HTR-8/SVneo (cell line): ENCODE data around the gene PFN2.

Experiments used
- DNase-seq: peaks from one replicate; pipeline ENCODE4 v3.0.0; 2011; ENCODE audit warnings: low spot score, mixed read lengths; ENCODE audit not compliant: insufficient read length
- FAIRE-seq: peaks from 2 replicates; lab custom pipeline; 2011; peaks lifted over from hg19 to GRCh38; lab: Jason Lieb, UNC

PFN2 gene

DNA sequence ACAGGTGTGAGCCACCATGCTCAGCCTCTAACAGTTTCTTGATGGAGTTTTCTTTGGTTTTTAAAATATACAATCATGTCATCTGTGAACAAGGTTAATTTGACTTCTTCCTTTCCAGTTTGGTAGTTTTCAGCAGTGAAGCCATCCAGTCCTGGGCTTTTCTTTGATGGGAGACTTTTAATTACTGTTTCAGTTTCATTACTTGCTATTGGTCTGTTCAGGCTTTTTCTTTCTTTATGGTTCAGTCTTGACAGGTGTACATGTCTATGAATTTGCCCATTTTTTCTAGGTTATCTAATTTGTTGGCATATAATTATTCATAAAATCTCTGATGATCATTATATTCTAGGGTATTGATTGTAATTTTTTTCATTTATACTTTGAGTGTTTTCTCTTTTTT is 36.8 kb downstream of the PFN2 start:
- FAIRE-seq (no peak), DNase-seq (no peak)

DNA sequence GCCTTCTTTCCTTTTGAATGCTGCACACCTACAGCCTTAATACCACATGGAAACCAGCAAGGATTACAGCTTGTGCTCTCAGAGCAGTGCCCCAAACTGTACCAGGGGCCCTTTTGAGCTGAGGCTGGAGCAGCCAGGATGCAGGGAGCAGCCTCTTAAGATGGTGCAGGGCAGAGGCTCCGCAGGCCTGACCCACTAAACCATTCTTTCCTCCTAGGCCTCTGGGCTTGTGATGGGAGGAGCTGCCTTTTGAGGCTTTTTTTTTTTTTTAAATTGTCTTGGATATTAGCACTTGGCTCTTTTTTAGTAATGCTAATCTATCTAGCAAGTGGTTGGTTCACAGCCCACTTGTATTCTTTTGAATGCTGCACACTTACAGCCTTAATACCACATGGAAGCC is 37.7 kb downstream of the PFN2 start:
- FAIRE-seq = no peak
- DNase-seq = no peak

DNA sequence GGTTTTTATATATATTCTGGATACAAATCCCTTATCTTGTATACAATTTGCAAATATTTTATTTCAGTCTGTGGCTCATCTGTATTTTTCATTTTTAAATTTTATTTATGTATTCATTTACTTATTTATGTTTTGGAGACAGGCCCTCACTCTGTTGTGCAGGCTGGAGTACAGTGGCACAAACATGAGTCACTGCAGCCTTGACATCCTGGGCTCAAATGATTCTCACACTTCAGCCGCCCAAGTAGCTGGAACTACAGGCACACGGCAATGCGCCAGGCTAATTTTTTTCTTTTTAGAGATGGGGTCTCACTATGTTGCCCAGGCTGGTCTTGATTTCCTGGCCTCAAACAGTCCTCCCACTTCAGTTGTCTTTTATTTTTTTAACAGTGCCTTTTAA is 50.6 kb downstream of the PFN2 start:
- FAIRE-seq (no peak), DNase-seq (no peak)

DNA sequence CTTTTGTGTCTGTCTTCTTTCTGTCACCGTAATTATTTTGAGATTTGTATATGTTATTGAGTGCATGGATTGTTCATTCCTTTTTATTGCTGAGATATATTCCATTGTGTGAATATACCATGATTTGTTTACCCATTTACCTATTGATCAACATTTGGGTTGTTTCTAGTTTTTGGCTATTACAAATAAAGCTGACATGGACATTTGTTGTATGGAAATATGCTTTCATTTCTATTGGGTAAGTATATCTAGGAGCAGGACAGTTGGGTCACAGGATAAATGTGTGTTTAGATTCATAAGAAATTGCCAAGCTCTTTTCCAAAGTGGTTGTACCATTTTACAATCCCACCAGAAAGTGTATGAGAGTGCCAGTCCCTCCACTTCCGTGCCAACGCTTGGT is 51.2 kb downstream of the PFN2 start:
- DNase-seq (no peak), FAIRE-seq (no peak)

DNA sequence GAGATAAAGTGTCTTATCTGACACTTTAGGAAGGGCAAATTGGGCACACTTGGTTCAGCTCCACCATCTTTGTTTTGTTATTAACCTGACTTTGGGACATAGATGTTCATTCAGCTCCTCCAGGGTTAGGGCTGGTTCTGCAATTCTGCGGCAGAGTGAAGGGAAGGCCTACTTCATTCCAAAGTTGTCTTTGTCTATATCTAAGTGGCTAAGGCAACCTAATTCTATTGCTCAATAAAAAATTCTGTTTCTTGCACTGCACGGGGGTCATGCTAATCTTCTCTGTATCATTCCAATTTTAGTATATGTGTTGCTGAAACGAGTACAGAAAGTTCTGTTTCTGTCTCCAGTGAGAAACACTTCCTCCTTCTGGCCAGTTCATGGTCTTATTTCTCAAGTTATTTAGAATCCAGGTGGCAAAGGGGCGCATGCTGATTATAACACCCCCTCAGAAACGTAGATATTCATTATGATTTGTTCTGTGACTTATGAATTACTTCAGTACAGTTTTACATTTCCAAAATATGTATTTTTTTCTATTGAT is 53.5 kb downstream of the PFN2 start:
- FAIRE-seq (no peak), DNase-seq (no peak)
